IMR-90 (cell line): Measurements from ENCODE around the gene TSPAN3.

Source experiments
- CTCF ChIP-seq: conservative IDR thresholded peaks from 2 replicates; pipeline ENCODE4 v1.5.1; 2012; ENCODE audit warnings: mild to moderate bottlenecking, low read depth, low read length, improper control_type of control experiment
- POLR2A ChIP-seq: IDR thresholded peaks from 2 replicates; pipeline ENCODE4 v1.6.1; 2012; ENCODE audit warnings: mild to moderate bottlenecking, low read depth, low read length
- RCOR1 ChIP-seq: IDR thresholded peaks from 2 replicates; pipeline ENCODE4 v1.6.1; 2012; ENCODE audit warnings: mild to moderate bottlenecking, low read length, improper control_type of control experiment; ENCODE audit not compliant: insufficient replicate concordance
- USF2 ChIP-seq: fragments of 150-350 bp; IDR thresholded peaks from 2 replicates; pipeline ENCODE4 v1.6.1; 2017; ENCODE audit warnings: mild to moderate bottlenecking, antibody characterized with exemption, low read length, low read depth

- TF ChIP-seq RCOR1 (no peak), CTCF (no peak), POLR2A (no peak), USF2 (no peak)
Measured at GRCh38 chr15:77074350-77074749, 3.4 kb upstream of the TSPAN3 start.
